T-cell (primary cell): ENCODE measurements around the gene KCNH5. TPM values are rescaled to one million over a fixed set of nuclear protein-coding genes. Genes with fewer than 3 reads are reported as not detected.

ENCODE experiments used
- ATAC-seq, 4 experiments: fragments of 200-7000 bp in 3 of 4; fragments of 150-1000 bp in 1 of 4; cut with Tn5 transposase; replicated peaks in 1 of 4; 1 replicate in 3 of 4; 2 replicates in 1 of 4; pipeline ENCODE4 v1.10.0; 2021; ENCODE audit warnings: moderate library complexity in 3 of 4, mild to moderate bottlenecking in 2 of 4, moderate number of reproducible peaks in 1 of 4
- CTCF ChIA-PET, 2 donors: fragments of 300-600 bp; sonication (Branson Sonifier 250); formaldehyde crosslinking; loops; one replicate each; lab custom pipeline; 2022; ENCODE audit warnings: antibody characterized with exemption in 2 of 2; lab: Charles Lee
- POLR2A ChIA-PET, 2 donors: fragments of 300-600 bp; sonication (Branson Sonifier 250); formaldehyde crosslinking; loops; one replicate each; lab custom pipeline; 2022; ENCODE audit warnings: antibody characterized with exemption in 2 of 2; lab: Charles Lee
- DNase-seq, 35 experiments: peaks; one replicate each; pipeline versions ENCODE4 v3.0.0 to v3.0.0-alpha.2; 2013 to 2023
- H3K27ac ChIP-seq: one replicate; pipeline ENCODE4 v1.5.1; 2013; ENCODE audit warnings: low read length
- H3K27me3 ChIP-seq, 2 experiments: replicated peaks in 1 of 2; 1 replicate in 1 of 2; 2 replicates in 1 of 2; pipeline versions ENCODE4 v1.6.1 to v1.7.0; 2013; ENCODE audit warnings: low read length in 1 of 2, mixed read lengths in 1 of 2; ENCODE audit not compliant: control insufficient read depth in 2 of 2, insufficient read depth in 2 of 2; ENCODE audit errors: extremely low read depth in 1 of 2
- H3K36me3 ChIP-seq, 2 donors: 1 replicate in 1 of 2; 2 replicates in 1 of 2; pipeline versions ENCODE4 v1.6.1 to v1.7.0; 2013; ENCODE audit warnings: low read length in 1 of 2; ENCODE audit not compliant: control insufficient read depth in 2 of 2, insufficient read depth in 1 of 2; ENCODE audit errors: extremely low read depth in 1 of 2
- H3K4me1 ChIP-seq, 2 experiments: 1 replicate in 1 of 2; 2 replicates in 1 of 2; pipeline versions ENCODE4 v1.6.1 to v1.7.0; 2013; ENCODE audit warnings: low read length in 2 of 2, mixed read lengths in 1 of 2; ENCODE audit not compliant: insufficient read depth in 2 of 2, control insufficient read depth in 1 of 2; ENCODE audit errors: extremely low read depth in 1 of 2
- H3K4me3 ChIP-seq, 2 donors: 1 replicate in 1 of 2; 2 replicates in 1 of 2; pipeline versions ENCODE4 v1.5.1 to v1.7.0; 2013; ENCODE audit warnings: mild to moderate bottlenecking in 2 of 2, low read length in 1 of 2, moderate library complexity in 1 of 2; ENCODE audit not compliant: control insufficient read depth in 1 of 2; ENCODE audit errors: extremely low read depth in 1 of 2
- H3K9me3 ChIP-seq: 2 replicates; pipeline ENCODE4 v1.7.0; 2013
- H3K27ac Mint-ChIP-seq, 2 donors: one replicate each; pipeline ENCODE4 v1.8.0; 2020 to 2021; ENCODE audit warnings: mild to moderate bottlenecking in 2 of 2, mixed read lengths in 2 of 2
- H3K27me3 Mint-ChIP-seq, 2 donors: one replicate each; pipeline ENCODE4 v1.8.0; 2021 to 2022; ENCODE audit warnings: mixed read lengths in 2 of 2
- H3K36me3 Mint-ChIP-seq: one replicate; pipeline ENCODE4 v1.8.0; 2021; ENCODE audit warnings: mixed read lengths
- H3K4me1 Mint-ChIP-seq, 3 donors: one replicate each; pipeline ENCODE4 v1.8.0; 2020 to 2022; ENCODE audit warnings: mixed read lengths in 3 of 3, mild to moderate bottlenecking in 1 of 3
- H3K4me3 Mint-ChIP-seq, 3 donors: one replicate each; pipeline ENCODE4 v1.8.0; 2020 to 2022; ENCODE audit warnings: mild to moderate bottlenecking in 3 of 3, mixed read lengths in 3 of 3, moderate library complexity in 3 of 3
- H3K9me3 Mint-ChIP-seq, 3 donors: one replicate each; pipeline ENCODE4 v1.8.0; 2020 to 2022; ENCODE audit warnings: mixed read lengths in 3 of 3
- WGBS: methylation state at CpG from one replicate; pipeline ENCODE4 v1.1.5; 2013; ENCODE audit warnings: missing lambda C conversion rate; ENCODE audit not compliant: insufficient coverage; 5-methylcytosine and 5-hydroxymethylcytosine counted together
- total RNA-seq, 35 experiments: library from RNA in 6 of 35; stranded (reverse) in 6 of 35; fragments of 120-200 nt in 1 of 35; gene quantifications; one replicate each; pipeline versions ENCODE4 v1.2.1 to v1.2.4 and lab custom pipeline; 2013 to 2026

Gene KCNH5
- total RNA-seq, 5 donors from 2014 or later (not counting 1 experiment from before 2014, with no cell fraction given): not detected

DNA sequence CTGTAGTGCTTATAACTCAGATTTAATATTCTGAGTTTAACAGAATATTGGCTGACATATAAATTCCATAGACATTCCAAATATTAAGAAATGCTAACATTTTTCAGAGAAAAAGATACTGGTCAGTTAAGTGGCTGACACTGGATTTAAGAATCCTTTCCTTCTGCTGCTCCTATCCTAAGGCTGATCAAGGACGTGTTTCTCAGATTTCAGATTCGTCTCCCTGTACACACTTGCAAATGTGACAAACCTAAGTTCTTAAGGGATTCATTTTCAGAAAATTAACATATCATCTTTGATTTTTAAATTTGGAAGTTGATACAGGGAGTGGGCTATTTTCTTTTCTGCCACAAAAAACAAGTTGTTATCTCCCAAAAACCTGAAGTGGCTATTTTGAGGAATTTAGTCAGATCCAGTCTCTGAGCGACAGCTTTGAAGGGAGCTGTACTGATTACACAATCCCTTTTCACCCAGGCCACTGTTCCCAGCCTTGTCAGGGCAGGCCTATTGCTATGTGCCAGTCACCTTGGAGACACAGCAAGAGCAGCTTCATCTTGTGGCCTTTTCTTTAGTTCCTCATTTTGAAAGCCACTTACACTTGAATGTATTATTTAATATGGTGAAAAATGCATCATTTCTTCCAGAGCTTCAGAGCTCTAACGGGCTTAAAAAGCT lies 370.6 kb downstream of the KCNH5 start:
- no peak overlapping the region for H3K27ac ChIP-seq
- H3K27me3 Mint-ChIP-seq: no peaks in the 10 kb centered on the region
- H3K4me3 Mint-ChIP-seq: no peak overlapping the region
- POLR2A ChIA-PET: no interaction called here
- H3K36me3 Mint-ChIP-seq: no peaks in the 10 kb centered on the region
- no peaks in the 10 kb centered on the region for H3K36me3 ChIP-seq
- H3K9me3 ChIP-seq: no peaks in the 10 kb centered on the region
- peaks cover 0 to 2% of the 10 kb centered on the region in 2 experiments for H3K27me3 ChIP-seq
- no peaks in the 10 kb centered on the region for H3K4me1 Mint-ChIP-seq
- no peaks in the 10 kb centered on the region for H3K4me1 ChIP-seq
- no peak for ATAC-seq
- H3K4me3 ChIP-seq: no peak overlapping the region
- no peak overlapping the region for H3K27ac Mint-ChIP-seq
- CTCF ChIA-PET: no interaction called here
- 0% methylated on average over 1 of the region's 4 CpGs for WGBS
- DNase-seq: no peak
- H3K9me3 Mint-ChIP-seq: peaks cover 0 to 17% (median 0%) of the 10 kb centered on the region in 3 donors

DNA sequence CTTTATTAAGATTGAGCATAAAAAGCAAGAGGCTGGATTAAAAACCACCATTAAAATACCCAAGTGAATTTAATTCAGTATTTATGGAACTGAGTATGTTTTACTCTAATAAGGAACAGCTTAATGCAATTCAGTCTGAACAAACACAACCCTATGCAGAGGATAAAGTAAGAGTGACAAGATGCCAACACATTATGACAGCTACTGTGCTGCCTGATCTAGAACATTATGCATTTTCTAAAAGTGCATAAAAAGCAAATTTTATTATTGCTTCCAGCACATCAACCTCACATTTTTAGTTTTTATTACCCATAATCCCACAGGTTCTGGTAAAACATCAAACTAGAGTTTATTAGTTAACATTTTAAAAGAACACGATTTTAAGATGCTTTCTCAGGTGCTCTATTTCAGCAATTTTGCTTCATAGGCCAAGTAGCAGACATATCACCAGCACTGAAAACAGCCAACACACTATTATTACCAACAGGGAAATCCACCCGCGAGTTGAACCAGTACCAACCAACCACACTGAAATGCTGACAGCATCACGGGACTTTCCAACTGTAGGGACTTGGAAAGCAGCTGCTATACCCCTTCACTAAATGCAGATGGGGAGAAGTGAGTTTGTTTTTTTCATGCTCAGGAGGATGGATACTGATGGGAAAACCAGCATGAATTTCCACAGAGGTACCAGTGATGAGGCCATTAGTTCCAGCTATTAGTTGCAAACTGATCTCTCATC lies 372.1 kb downstream of the KCNH5 start:
- no peak overlapping the region for H3K27ac ChIP-seq
- no peaks in the 10 kb centered on the region for H3K27me3 Mint-ChIP-seq
- H3K36me3 Mint-ChIP-seq: no peaks in the 10 kb centered on the region
- H3K27ac Mint-ChIP-seq: no peak overlapping the region
- H3K9me3 Mint-ChIP-seq: peaks cover 0 to 21% (median 3%) of the 10 kb centered on the region in 3 donors
- no peaks in the 10 kb centered on the region for H3K9me3 ChIP-seq
- ChIA-PET CTCF (no interaction called here), POLR2A (no interaction called here)
- no CpG with 5 or more reads among the region's 4 CpGs for WGBS
- no peak overlapping the region for H3K4me3 ChIP-seq
- ATAC-seq (no peak), DNase-seq (no peak)
- H3K4me1 ChIP-seq: no peaks in the 10 kb centered on the region
- H3K4me3 Mint-ChIP-seq: no peak overlapping the region
- no peaks in the 10 kb centered on the region for H3K36me3 ChIP-seq
- no peaks in the 10 kb centered on the region for H3K4me1 Mint-ChIP-seq
- H3K27me3 ChIP-seq: peaks cover 0 to 2% of the 10 kb centered on the region in 2 experiments

DNA sequence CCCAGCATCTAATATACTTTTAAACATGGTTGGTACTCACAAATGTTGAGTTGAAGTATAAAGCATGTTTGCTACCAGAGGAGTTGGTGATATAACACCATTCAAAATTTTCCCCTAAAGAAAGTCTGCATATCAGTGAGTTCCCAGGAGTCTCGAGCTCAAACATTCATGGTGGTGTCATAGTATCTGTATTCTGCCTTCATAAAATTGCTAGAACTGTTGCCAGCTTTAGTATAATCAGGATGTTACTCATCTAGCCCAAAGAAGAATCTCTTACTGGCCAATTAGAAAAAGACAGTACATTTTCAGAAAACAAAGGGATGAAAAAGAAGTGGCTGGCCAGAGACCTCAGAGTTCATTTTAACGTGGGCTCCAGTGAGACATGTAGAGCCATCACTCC lies 374.7 kb downstream of the KCNH5 start:
- no peaks in the 10 kb centered on the region for H3K4me1 ChIP-seq

DNA sequence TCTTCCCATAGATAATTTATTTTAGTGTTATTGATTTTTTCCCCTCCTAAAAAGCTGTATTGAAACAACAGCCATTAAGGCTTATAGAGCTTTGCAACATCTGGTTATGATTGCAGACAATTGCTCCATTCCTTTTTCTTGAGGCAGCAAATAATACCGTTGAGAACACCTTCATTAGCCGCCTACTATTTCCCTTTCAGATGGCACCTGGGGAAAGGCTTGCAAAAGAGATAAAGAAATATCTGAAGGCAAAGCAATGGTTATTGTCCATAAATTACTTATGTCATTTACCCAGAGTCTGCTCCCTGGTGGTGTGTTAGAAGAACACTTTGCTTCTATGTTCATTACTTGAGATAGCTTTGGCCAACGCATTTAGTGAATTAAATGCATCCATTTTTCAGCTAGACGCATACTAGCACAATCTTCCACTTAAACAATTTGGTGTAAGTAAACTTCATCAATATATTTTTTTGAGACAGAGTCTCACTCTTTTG lies 377.8 kb downstream of the KCNH5 start:
- Mint-ChIP-seq H3K27me3 (no peaks in the 10 kb centered on the region), H3K27ac (no peak overlapping the region), H3K36me3 (no peaks in the 10 kb centered on the region), H3K4me1 (no peaks in the 10 kb centered on the region), H3K4me3 (no peak overlapping the region), H3K9me3 (peaks cover 0 to 10% (median 4%) of the 10 kb centered on the region in 3 donors)
- CTCF ChIA-PET: no interaction called here
- no peaks in the 10 kb centered on the region for H3K9me3 ChIP-seq
- no peaks in the 10 kb centered on the region for H3K36me3 ChIP-seq
- DNase-seq (no peak), ATAC-seq (no peak)
- H3K27me3 ChIP-seq: peaks cover 0 to 2% of the 10 kb centered on the region in 2 experiments
- H3K27ac ChIP-seq: no peak overlapping the region
- no peaks in the 10 kb centered on the region for H3K4me1 ChIP-seq
- 100% methylated on average over 1 of the region's 4 CpGs for WGBS
- no peak overlapping the region for H3K4me3 ChIP-seq
- POLR2A ChIA-PET: no interaction called here

More for the DNA sequence above, 374.7 kb downstream of the KCNH5 start:
- no peaks in the 10 kb centered on the region for H3K9me3 ChIP-seq
- Mint-ChIP-seq H3K27me3 (no peaks in the 10 kb centered on the region), H3K27ac (no peak overlapping the region), H3K9me3 (peaks cover 0 to 17% (median 3%) of the 10 kb centered on the region in 3 donors), H3K36me3 (no peaks in the 10 kb centered on the region), H3K4me1 (no peaks in the 10 kb centered on the region), H3K4me3 (no peak overlapping the region)
- WGBS: 33% methylated on average over 1 of the region's 2 CpGs
- H3K4me3 ChIP-seq: no peak overlapping the region
- no peak overlapping the region for H3K27ac ChIP-seq
- no peaks in the 10 kb centered on the region for H3K36me3 ChIP-seq
- peaks cover 0 to 2% of the 10 kb centered on the region in 2 experiments for H3K27me3 ChIP-seq
- ATAC-seq (no peak), DNase-seq (no peak)
- ChIA-PET CTCF (no interaction called here), POLR2A (no interaction called here)

DNA sequence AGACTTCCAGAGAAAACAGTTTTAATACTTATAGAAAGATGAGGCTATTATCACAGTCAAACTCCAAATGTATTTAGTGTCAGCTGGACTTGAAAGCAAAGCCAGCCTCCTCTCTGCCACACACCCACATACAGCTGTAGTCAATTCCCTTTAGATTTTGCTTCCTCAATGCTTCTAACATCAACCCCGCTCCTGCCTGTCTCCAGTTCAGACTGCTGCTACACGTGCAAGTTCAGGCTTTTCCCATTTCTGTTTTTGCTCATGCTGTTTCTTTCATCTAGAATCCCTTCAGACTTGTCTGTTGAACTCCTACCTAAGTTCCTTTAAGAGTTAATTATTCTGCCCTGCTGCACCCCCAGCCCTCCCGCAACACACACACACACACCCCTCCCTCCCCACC lies 380.0 kb downstream of the KCNH5 start:
- no peaks in the 10 kb centered on the region for H3K36me3 Mint-ChIP-seq
- no peaks in the 10 kb centered on the region for H3K4me1 Mint-ChIP-seq
- DNase-seq (no peak), ATAC-seq (no peak)
- WGBS: 45% methylated on average over 3 of the region's 3 CpGs
- H3K9me3 Mint-ChIP-seq: peaks cover 10 to 20% (median 11%) of the 10 kb centered on the region in 3 donors
- Histone ChIP-seq H3K9me3 (no peaks in the 10 kb centered on the region), H3K27me3 (no peaks in the 10 kb centered on the region), H3K4me3 (no peak overlapping the region), H3K27ac (no peak overlapping the region), H3K4me1 (no peaks in the 10 kb centered on the region), H3K36me3 (no peaks in the 10 kb centered on the region)
- POLR2A ChIA-PET: no interaction called here
- no peak overlapping the region for H3K27ac Mint-ChIP-seq
- H3K4me3 Mint-ChIP-seq: no peak overlapping the region
- CTCF ChIA-PET: interaction anchor here in 1 of 2 donors (0.7 kb wide), 1 partner anchor 11 kb away, joined by 4 read pairs; no protein-coding TSS in a partner anchor
- H3K27me3 Mint-ChIP-seq: no peaks in the 10 kb centered on the region

DNA sequence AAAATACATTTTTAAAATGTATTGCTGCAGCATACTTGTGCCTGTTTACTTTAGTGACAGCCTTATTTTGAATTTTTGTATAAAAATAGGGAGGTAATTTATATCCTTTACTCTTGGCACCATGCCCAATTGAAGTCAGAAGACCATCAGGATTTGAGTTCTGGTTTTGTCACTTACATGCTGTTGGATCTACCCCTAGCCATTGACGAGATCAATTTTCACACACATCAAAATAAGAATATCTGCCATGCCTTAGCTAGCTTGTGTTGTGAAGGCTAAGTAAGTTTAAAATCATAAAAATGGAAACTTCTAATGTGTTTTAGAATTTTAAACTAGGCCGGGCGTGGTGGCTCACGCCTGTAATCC lies 381.8 kb downstream of the KCNH5 start:
- Mint-ChIP-seq H3K27me3 (no peaks in the 10 kb centered on the region), H3K27ac (no peak overlapping the region), H3K36me3 (no peaks in the 10 kb centered on the region), H3K4me1 (no peaks in the 10 kb centered on the region), H3K4me3 (no peak overlapping the region), H3K9me3 (peaks cover 7 to 11% (median 10%) of the 10 kb centered on the region in 3 donors)
- H3K36me3 ChIP-seq: no peaks in the 10 kb centered on the region
- H3K4me1 ChIP-seq: no peaks in the 10 kb centered on the region
- H3K27ac ChIP-seq: no peak overlapping the region
- H3K27me3 ChIP-seq: no peaks in the 10 kb centered on the region
- POLR2A ChIA-PET: no interaction called here
- H3K9me3 ChIP-seq: no peaks in the 10 kb centered on the region
- DNase-seq (no peak), ATAC-seq (no peak)
- no peak overlapping the region for H3K4me3 ChIP-seq
- CTCF ChIA-PET: no interaction called here
- WGBS: no CpG with 5 or more reads among the region's 4 CpGs
